Measurements from ENCODE around the gene DDO. TPM values are rescaled to one million over a fixed set of nuclear protein-coding genes. Genes with fewer than 3 reads are reported as not detected.
A peak's percentile ranks its signal among the peaks of the same experiment; 100 is the strongest.

The DDO gene
- total RNA-seq, 4 donors from 2014 or later: 2.4 to 7.6 (median 2.6) TPM

- no peak for TF ChIP-seq CTCF (IDR thresholded peaks at IDR 0.05)
- ATAC-seq (ENCODE audit: low FRiP score) (peak; percentile 93), DNase-seq (ENCODE audit: low spot score) (no peak)
Observed at GRCh38 chr6:110404607-110405006, 10.8 kb downstream of the DDO start.

GRCh38 chr6:110401585-110402176, 13.7 kb downstream of the DDO start:
- DNase-seq (ENCODE audit: low spot score): no peak
- no peak for TF ChIP-seq CTCF (IDR thresholded peaks at IDR 0.05)
- ATAC-seq (ENCODE audit: low FRiP score): no peak

GRCh38 chr6:110400208-110400607, 15.2 kb downstream of the DDO start:
- DNase-seq (ENCODE audit: low spot score): no peak
- TF ChIP-seq CTCF (IDR thresholded peaks at IDR 0.05): no peak
- ATAC-seq (ENCODE audit: low FRiP score): no peak

- ATAC-seq (ENCODE audit: low FRiP score) (no peak), DNase-seq (ENCODE audit: low spot score) (no peak)
- TF ChIP-seq CTCF (IDR thresholded peaks at IDR 0.05): no peak
Observed at GRCh38 chr6:110399219-110400071, 15.9 kb downstream of the DDO start.

- no peak for DNase-seq (ENCODE audit: low spot score)
Observed at GRCh38 chr6:110398778-110399177, 16.6 kb downstream of the DDO start.

GRCh38 chr6:110395221-110395620, 20.2 kb downstream of the DDO start:
- no peak for TF ChIP-seq CTCF (IDR thresholded peaks at IDR 0.05)
- ATAC-seq (ENCODE audit: low FRiP score): peak; percentile 69
- no peak for DNase-seq (ENCODE audit: low spot score)

More at GRCh38 chr6:110398778-110399177, 16.6 kb downstream of the DDO start:
- ATAC-seq (ENCODE audit: low FRiP score): peak; percentile 5
- no peak for TF ChIP-seq CTCF (IDR thresholded peaks at IDR 0.05)

GRCh38 chr6:110394409-110394808, 21.0 kb downstream of the DDO start:
- DNase-seq (ENCODE audit: low spot score) (no peak), ATAC-seq (ENCODE audit: low FRiP score) (no peak)
- TF ChIP-seq CTCF (IDR thresholded peaks at IDR 0.05): no peak
